ENCODE measurements around the gene PRTN3. TPM values are rescaled to one million over a fixed set of nuclear protein-coding genes. Genes with fewer than 3 reads are reported as not detected.

Gene PRTN3
- total RNA-seq, 1 donor from 2014 or later, result not detected

DNA sequence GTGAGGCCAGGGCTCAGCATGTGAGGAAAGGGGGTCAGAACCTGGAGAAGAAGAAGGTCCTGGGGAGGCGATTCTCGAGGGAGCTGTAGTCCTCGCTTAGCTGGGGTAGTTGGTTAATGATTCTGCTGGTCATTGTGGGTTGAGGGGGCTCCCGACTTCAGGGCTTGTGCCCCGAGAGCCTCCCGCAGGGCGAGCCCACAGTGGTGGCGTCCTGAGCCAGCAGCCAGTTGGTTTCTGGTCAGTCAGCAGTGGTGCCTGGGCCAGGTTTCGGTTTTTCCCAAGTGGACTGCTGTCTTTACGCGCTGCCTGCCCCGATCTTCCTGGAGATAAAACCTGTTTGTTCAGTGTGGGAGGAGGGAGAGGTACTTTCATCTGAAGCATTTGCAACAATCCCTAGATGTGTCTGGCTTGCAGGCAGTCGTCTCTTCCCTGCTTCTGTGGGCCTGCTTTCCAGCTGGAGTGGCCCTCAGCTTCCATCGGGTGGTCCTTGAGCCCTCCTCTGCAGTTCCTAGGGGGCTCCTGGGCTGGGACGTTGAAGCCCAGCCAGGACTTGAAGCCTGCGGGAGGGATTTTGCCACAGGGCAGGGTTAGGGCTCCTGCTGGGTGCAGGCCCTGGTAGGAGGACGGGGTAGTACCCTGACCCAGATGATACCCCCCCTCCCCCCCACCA is 40.3 kb upstream of the PRTN3 start:
- no peak for DNase-seq (ENCODE audit: low read depth)
- no peak for TF ChIP-seq CTCF (conservative IDR thresholded peaks at IDR 0.05; ENCODE audit: low read depth, low read length)
- H3K4me3 ChIP-seq (ENCODE audit: low read depth, low read length), result peak overlapping the region; percentile 92

GRCh38 chr19:801030-801860 is 39.6 kb upstream of the PRTN3 start:
- no peak for DNase-seq (ENCODE audit: low read depth)
- H3K4me3 ChIP-seq (ENCODE audit: low read depth, low read length), result peak overlapping the region; percentile 92
- no peak for TF ChIP-seq CTCF (conservative IDR thresholded peaks at IDR 0.05; ENCODE audit: low read depth, low read length)

DNA sequence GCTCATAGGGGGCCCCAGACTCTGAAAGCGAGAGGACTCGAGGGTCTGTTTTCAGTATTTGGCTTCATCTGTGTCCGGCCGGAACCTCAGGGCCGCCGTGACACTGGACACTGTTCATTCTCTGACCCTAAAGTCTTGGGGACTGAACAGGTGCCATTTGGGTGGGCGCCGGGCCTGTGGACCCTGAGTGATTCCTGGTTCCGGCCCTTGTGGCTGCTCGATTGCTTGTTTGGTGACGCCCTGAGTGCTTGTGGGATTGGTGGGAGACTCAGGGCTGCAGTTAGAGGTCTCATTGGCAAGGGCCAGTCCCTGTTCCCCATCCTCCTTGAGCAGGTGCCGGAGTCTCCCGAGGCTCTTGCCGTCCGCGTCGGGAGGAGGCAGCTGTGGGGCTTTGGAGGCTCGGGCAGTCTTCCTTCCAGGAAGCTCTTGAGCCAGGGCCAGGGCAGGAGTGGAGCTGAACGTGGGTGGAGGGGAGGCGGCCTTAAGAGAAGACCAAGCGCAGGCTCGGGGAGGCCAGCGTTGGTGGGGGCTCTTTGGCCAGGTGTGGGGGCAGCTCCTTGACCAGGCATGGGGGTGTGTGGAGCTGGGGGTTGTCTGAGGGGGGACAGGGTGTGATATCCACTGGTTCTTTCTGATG is 38.8 kb upstream of the PRTN3 start:
- TF ChIP-seq CTCF (conservative IDR thresholded peaks at IDR 0.05; ENCODE audit: low read depth, low read length), result no peak
- DNase-seq (ENCODE audit: low read depth), result no peak
- H3K4me3 ChIP-seq (ENCODE audit: low read depth, low read length), result peak overlapping the region; percentile 22

GRCh38 chr19:802498-803098 is 38.2 kb upstream of the PRTN3 start:
- H3K4me3 ChIP-seq (ENCODE audit: low read depth, low read length), result no peak overlapping the region
- no peak for DNase-seq (ENCODE audit: low read depth)
- no peak for TF ChIP-seq CTCF (conservative IDR thresholded peaks at IDR 0.05; ENCODE audit: low read depth, low read length)

DNA sequence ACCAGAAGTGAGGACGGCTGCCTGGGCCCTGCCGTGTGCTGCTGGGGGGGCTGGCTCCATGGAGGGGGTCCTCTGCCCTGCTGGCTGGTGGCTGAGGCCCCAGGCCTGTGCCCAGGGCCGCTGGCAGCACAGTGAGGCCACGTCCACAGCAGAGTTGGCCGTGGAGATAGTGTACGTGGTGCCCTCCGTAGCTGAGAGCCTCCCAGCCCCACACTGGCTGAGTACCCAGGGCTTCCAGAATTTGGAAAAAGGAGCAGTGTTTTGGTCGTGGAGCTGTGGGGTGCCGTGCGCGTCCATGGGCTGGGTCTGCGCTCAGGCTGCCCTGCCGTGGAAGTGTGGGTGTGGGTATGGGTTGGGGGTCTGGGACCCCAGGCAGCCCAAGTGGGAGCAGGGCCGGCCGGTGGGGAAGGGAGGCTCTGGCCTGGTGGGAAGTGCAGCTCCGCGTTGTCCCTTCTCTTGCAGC is 37.7 kb upstream of the PRTN3 start:
- TF ChIP-seq CTCF (conservative IDR thresholded peaks at IDR 0.05; ENCODE audit: low read depth, low read length), result no peak
- H3K4me3 ChIP-seq (ENCODE audit: low read depth, low read length), result no peak overlapping the region
- DNase-seq (ENCODE audit: low read depth), result no peak

- DNase-seq (ENCODE audit: low read depth), result no peak
- TF ChIP-seq CTCF (conservative IDR thresholded peaks at IDR 0.05; ENCODE audit: low read depth, low read length), result no peak
- no peak overlapping the region for H3K4me3 ChIP-seq (ENCODE audit: low read depth, low read length)
Measured at GRCh38 chr19:803686-804418, 36.9 kb upstream of the PRTN3 start.
